Measurements from ENCODE around the gene SLX9. TPM values are rescaled to one million over a fixed set of nuclear protein-coding genes. Genes with fewer than 3 reads are reported as not detected.

SLX9 gene
- total RNA-seq, 1 experiment from 2014 or later, result 77.2 TPM

GRCh38 chr21:44898851-44899767 lies 40.7 kb upstream of the SLX9 start (continued):
- TF ChIP-seq, protein P1, sequence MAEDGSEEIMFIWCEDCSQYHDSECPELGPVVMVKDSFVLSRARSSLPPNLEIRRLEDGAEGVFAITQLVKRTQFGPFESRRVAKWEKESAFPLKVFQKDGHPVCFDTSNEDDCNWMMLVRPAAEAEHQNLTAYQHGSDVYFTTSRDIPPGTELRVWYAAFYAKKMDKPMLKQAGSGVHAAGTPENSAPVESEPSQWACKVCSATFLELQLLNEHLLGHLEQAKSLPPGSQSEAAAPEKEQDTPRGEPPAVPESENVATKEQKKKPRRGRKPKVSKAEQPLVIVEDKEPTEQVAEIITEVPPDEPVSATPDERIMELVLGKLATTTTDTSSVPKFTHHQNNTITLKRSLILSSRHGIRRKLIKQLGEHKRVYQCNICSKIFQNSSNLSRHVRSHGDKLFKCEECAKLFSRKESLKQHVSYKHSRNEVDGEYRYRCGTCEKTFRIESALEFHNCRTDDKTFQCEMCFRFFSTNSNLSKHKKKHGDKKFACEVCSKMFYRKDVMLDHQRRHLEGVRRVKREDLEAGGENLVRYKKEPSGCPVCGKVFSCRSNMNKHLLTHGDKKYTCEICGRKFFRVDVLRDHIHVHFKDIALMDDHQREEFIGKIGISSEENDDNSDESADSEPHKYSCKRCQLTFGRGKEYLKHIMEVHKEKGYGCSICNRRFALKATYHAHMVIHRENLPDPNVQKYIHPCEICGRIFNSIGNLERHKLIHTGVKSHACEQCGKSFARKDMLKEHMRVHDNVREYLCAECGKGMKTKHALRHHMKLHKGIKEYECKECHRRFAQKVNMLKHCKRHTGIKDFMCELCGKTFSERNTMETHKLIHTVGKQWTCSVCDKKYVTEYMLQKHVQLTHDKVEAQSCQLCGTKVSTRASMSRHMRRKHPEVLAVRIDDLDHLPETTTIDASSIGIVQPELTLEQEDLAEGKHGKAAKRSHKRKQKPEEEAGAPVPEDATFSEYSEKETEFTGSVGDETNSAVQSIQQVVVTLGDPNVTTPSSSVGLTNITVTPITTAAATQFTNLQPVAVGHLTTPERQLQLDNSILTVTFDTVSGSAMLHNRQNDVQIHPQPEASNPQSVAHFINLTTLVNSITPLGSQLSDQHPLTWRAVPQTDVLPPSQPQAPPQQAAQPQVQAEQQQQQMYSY (CRISPR knock-in tag; IDR thresholded peaks at IDR 0.05), result no peak
- TF ChIP-seq NFE2L1 (CRISPR knock-in tag; IDR thresholded peaks at IDR 0.05), result no peak
- TF ChIP-seq, protein P2, sequence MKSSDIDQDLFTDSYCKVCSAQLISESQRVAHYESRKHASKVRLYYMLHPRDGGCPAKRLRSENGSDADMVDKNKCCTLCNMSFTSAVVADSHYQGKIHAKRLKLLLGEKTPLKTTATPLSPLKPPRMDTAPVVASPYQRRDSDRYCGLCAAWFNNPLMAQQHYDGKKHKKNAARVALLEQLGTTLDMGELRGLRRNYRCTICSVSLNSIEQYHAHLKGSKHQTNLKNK (CRISPR knock-in tag; IDR thresholded peaks at IDR 0.05), result no peak
- TF ChIP-seq ELF4 (CRISPR knock-in tag; IDR thresholded peaks at IDR 0.05; ENCODE audit: low read depth), result no peak
- TF ChIP-seq OVOL2 (CRISPR knock-in tag; IDR thresholded peaks at IDR 0.05; ENCODE audit: borderline replicate concordance), result no peak
- no peak for TF ChIP-seq RORB (CRISPR knock-in tag; IDR thresholded peaks at IDR 0.05)
- TF ChIP-seq ZNF317 (CRISPR knock-in tag; IDR thresholded peaks at IDR 0.05; ENCODE audit: borderline replicate concordance, low read depth), result no peak

- TF ChIP-seq, protein P3, sequence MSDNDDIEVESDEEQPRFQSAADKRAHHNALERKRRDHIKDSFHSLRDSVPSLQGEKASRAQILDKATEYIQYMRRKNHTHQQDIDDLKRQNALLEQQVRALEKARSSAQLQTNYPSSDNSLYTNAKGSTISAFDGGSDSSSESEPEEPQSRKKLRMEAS (CRISPR knock-in tag; IDR thresholded peaks at IDR 0.05), result no peak
- TF ChIP-seq SMAD4 (CRISPR knock-in tag; IDR thresholded peaks at IDR 0.05), result no peak
- TF ChIP-seq USF1 (CRISPR knock-in tag; IDR thresholded peaks at IDR 0.05), result no peak
- TF ChIP-seq OVOL2 (CRISPR knock-in tag; IDR thresholded peaks at IDR 0.05; ENCODE audit: borderline replicate concordance), result no peak
- no peak for TF ChIP-seq NR1H2 (CRISPR knock-in tag; IDR thresholded peaks at IDR 0.05)
- no peak for TF ChIP-seq GRHL2 (CRISPR knock-in tag; IDR thresholded peaks at IDR 0.05; ENCODE audit: insufficient replicate concordance, severe bottlenecking)
- no peak for TF ChIP-seq GTF2I (CRISPR knock-in tag; conservative IDR thresholded peaks at IDR 0.05)
- no peak for TF ChIP-seq ZNF232 (CRISPR knock-in tag; IDR thresholded peaks at IDR 0.05)
- no peak for TF ChIP-seq JAZF1 (CRISPR knock-in tag; IDR thresholded peaks at IDR 0.05)
- TF ChIP-seq, protein P4, sequence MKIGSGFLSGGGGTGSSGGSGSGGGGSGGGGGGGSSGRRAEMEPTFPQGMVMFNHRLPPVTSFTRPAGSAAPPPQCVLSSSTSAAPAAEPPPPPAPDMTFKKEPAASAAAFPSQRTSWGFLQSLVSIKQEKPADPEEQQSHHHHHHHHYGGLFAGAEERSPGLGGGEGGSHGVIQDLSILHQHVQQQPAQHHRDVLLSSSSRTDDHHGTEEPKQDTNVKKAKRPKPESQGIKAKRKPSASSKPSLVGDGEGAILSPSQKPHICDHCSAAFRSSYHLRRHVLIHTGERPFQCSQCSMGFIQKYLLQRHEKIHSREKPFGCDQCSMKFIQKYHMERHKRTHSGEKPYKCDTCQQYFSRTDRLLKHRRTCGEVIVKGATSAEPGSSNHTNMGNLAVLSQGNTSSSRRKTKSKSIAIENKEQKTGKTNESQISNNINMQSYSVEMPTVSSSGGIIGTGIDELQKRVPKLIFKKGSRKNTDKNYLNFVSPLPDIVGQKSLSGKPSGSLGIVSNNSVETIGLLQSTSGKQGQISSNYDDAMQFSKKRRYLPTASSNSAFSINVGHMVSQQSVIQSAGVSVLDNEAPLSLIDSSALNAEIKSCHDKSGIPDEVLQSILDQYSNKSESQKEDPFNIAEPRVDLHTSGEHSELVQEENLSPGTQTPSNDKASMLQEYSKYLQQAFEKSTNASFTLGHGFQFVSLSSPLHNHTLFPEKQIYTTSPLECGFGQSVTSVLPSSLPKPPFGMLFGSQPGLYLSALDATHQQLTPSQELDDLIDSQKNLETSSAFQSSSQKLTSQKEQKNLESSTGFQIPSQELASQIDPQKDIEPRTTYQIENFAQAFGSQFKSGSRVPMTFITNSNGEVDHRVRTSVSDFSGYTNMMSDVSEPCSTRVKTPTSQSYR (CRISPR knock-in tag; IDR thresholded peaks at IDR 0.05), result no peak
- TF ChIP-seq, protein P5, sequence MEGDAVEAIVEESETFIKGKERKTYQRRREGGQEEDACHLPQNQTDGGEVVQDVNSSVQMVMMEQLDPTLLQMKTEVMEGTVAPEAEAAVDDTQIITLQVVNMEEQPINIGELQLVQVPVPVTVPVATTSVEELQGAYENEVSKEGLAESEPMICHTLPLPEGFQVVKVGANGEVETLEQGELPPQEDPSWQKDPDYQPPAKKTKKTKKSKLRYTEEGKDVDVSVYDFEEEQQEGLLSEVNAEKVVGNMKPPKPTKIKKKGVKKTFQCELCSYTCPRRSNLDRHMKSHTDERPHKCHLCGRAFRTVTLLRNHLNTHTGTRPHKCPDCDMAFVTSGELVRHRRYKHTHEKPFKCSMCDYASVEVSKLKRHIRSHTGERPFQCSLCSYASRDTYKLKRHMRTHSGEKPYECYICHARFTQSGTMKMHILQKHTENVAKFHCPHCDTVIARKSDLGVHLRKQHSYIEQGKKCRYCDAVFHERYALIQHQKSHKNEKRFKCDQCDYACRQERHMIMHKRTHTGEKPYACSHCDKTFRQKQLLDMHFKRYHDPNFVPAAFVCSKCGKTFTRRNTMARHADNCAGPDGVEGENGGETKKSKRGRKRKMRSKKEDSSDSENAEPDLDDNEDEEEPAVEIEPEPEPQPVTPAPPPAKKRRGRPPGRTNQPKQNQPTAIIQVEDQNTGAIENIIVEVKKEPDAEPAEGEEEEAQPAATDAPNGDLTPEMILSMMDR (IDR thresholded peaks at IDR 0.05), result no peak
- no peak for TF ChIP-seq RORB (CRISPR knock-in tag; IDR thresholded peaks at IDR 0.05)
- TF ChIP-seq NR2C2 (CRISPR knock-in tag; IDR thresholded peaks at IDR 0.05), result no peak
- ChIA-PET POLR2A (no interaction called here), CTCF (no interaction called here)
- H3K4me1 Mint-ChIP-seq, result no peaks in the 10 kb centered on the region
- no peak overlapping the region for H3K4me3 Mint-ChIP-seq
- H3K36me3 Mint-ChIP-seq, result no peaks in the 10 kb centered on the region; the same call in 1 of the 2 replicates
- no peak overlapping the region for H3K27ac Mint-ChIP-seq
- H3K9me3 Mint-ChIP-seq, result peaks cover 15% of the 10 kb centered on the region
- DNase-seq (ENCODE audit: low spot score), result peak; percentile 9
- ATAC-seq, result no peak
- no peaks in the 10 kb centered on the region for H3K27me3 Mint-ChIP-seq (ENCODE audit: low read depth)
Observed at GRCh38 chr21:44899768-44900558, 39.9 kb upstream of the SLX9 start.
